Measurements from ENCODE around the gene GOLGA6L4.
"Not testable (repeated sequence)": the region's sequence is repeated elsewhere in the genome, so short reads cannot be mapped to it uniquely, and the experiment has no call there.

Gene GOLGA6L4

GRCh38 chr15:84235573-84235972, at the start of gene GOLGA6L4:
Gene GOLGA6L4 (plus strand): TSS chr15:84235773. CDS start chr15:84235835, 62 bp downstream.
- not testable (repeated sequence) for DNase-seq (ENCODE audit: low read depth)

- DNase-seq (ENCODE audit: low read depth): not testable (repeated sequence)
Observed at GRCh38 chr15:84192982-84193381, 42.6 kb upstream of the GOLGA6L4 start.

- not testable (repeated sequence) for DNase-seq (ENCODE audit: low read depth)
Observed at GRCh38 chr15:84195603-84196002, 40.0 kb upstream of the GOLGA6L4 start.

GRCh38 chr15:84196530-84197188, 38.9 kb upstream of the GOLGA6L4 start:
- not testable (repeated sequence) for DNase-seq (ENCODE audit: low read depth)

- not testable (repeated sequence) for DNase-seq (ENCODE audit: low read depth)
Observed at GRCh38 chr15:84199865-84200264, 35.7 kb upstream of the GOLGA6L4 start.

- not testable (repeated sequence) for DNase-seq (ENCODE audit: low read depth)
Observed at GRCh38 chr15:84246441-84246840, 10.9 kb downstream of the GOLGA6L4 start.

All from stimulated activated CD8-positive, alpha-beta memory T cell treated with anti-CD3 and anti-CD28 coated beads, Interleukin-15, amount 100 ng/mL, for 1 hour (primary cell).